ENCODE results near the gene CRABP2.

- TF ChIP-seq ZKSCAN1 (IDR thresholded peaks at IDR 0.05; ENCODE audit: low read length) (no peak), TCF7L2 (IDR thresholded peaks at IDR 0.05; ENCODE audit: low read depth, low read length) (no peak), SP1 (IDR thresholded peaks at IDR 0.05) (no peak), SP1 (CRISPR knock-in tag; IDR thresholded peaks at IDR 0.05) (no peak)
These were observed 31.8 kb downstream of the CRABP2 start for GRCh38 chr1:156673387-156674121.
